ENCODE results near the gene KRTAP22-2.

KRTAP22-2 gene

GRCh38 chr21:30541764-30542163 is 48.4 kb downstream of the KRTAP22-2 start, which contains the start of gene KRTAP19-6:
Gene KRTAP19-6, minus strand, starts transcription at chr21:30541864. Its CDS starts 31 bp downstream, at chr21:30541833.
- no peak for TF ChIP-seq CTCF (conservative IDR thresholded peaks at IDR 0.05; ENCODE audit: low read depth, low read length)
- Histone ChIP-seq H3K27ac (no peak within 1 kb of the TSS), H3K36me3 (ENCODE audit: insufficient read depth) (no peaks in the 10 kb centered on the region), H4K20me1 (ENCODE audit: insufficient read depth) (no peaks in the 10 kb centered on the region), H2AFZ (ENCODE audit: low read depth) (no peak within 1 kb of the TSS), H3K9ac (no peak within 1 kb of the TSS), H3K27me3 (ENCODE audit: insufficient read depth, low read depth) (no peaks in the 10 kb centered on the region), H3K4me3 (IDR thresholded peaks at IDR 0.05; ENCODE audit: insufficient read depth, low read depth, low read length) (no peak within 1 kb of the TSS), H3K79me2 (ENCODE audit: insufficient read depth, low read depth) (no peaks in the 10 kb centered on the region), H3K4me2 (no peak within 1 kb of the TSS), H3K4me1 (ENCODE audit: low read depth, poor library complexity, severe bottlenecking) (no peaks in the 10 kb centered on the region)

Measured in KMS-11 (cell line).